HG02970 (cell line): Measurements from ENCODE around the gene UBXN6.
A peak's percentile ranks its signal among the peaks of the same experiment; 100 is the strongest.

ENCODE experiments used
- ATAC-seq: cut with Tn5 transposase; IDR thresholded peaks from one replicate; pipeline ENCODE4 v1.9.1; 2021; ENCODE audit warnings: mild to moderate bottlenecking, moderate library complexity, moderate number of reproducible peaks; ENCODE audit not compliant: unreplicated experiment, low FRiP score

Gene UBXN6, protein sequence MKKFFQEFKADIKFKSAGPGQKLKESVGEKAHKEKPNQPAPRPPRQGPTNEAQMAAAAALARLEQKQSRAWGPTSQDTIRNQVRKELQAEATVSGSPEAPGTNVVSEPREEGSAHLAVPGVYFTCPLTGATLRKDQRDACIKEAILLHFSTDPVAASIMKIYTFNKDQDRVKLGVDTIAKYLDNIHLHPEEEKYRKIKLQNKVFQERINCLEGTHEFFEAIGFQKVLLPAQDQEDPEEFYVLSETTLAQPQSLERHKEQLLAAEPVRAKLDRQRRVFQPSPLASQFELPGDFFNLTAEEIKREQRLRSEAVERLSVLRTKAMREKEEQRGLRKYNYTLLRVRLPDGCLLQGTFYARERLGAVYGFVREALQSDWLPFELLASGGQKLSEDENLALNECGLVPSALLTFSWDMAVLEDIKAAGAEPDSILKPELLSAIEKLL

DNA sequence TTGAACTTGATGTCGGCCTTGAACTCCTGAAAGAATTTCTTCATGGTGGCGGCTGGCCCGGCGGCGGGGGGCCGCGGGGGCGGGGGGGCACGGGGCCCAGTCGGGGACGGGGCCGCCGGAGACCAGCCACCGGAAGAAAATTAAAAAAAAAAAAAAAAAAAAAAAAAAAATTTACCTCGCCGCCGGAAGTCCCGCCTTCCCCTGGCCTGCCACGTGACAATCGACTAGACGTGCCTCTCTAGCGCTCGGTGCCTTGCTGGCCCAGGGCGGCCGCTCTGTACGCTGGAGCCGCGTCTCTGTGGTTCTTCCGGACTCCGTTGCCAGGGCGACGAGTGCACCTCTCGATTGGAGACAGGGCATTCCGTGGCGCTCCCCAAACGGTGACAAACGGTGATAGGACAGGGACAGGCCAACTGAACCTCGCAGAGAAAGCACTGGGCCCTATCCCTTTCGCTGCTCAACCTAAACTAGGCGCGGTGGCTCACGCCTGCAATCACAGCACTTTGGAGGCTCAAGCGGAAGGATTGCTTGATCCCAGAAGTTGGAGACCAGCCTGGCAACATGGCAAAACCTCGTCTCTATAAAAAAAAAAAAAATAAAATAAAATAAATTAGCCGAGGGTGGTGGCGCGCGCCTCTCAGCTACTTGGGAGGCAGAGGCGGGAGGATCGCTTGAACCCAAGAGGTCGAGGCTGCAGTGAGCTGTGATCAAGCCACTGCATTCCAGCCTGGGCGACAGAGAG is at the start of gene UBXN6:
TSS of gene UBXN6 (minus strand) at position 141 of the 742 bp plus-strand sequence. CDS start at position 44, 97 bp downstream.
- peak; percentile 93 for ATAC-seq

GRCh38 chr19:4507150-4507452 is 49.5 kb upstream of the UBXN6 start:
- ATAC-seq = no peak

DNA sequence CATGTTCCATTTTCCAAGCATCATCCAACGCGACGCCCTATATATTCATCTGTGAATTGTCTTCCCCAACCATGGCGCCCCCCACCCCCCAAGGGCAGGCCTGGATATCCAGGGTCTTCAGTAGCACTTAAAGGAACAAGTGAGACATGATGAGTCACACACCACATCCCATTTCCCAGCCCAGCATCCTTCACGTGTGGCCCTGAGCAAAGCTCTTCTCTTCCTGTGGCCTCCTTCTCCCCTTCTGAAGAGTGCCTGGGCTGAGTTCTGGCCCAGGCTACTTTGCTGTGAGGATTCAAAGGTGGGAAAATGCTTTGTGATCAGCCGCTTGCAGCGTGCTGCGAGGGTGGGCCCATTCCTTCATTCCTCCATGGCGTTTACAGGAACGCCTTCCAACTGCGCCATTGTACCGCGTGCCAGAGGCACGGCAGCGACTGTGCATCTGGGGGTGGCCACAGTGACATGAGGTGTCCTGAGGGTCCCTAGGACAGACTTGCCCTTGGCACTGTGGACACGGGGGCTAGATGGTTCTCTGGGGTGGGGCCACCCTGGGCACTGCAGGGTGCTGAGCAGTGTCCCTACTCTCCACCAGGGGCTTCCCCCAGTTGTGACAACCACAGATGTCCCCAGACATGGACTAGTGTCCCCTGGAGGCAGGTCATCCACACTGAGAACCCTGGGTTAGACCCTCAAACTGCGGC is 49.0 kb upstream of the UBXN6 start:
- ATAC-seq = no peak

- no peak for ATAC-seq
These were observed 48.2 kb upstream of the UBXN6 start for GRCh38 chr19:4505570-4506448.

- no peak for ATAC-seq
These were observed 47.4 kb upstream of the UBXN6 start for GRCh38 chr19:4504891-4505569.

GRCh38 chr19:4504297-4504701 is 46.7 kb upstream of the UBXN6 start:
- ATAC-seq = no peak

DNA sequence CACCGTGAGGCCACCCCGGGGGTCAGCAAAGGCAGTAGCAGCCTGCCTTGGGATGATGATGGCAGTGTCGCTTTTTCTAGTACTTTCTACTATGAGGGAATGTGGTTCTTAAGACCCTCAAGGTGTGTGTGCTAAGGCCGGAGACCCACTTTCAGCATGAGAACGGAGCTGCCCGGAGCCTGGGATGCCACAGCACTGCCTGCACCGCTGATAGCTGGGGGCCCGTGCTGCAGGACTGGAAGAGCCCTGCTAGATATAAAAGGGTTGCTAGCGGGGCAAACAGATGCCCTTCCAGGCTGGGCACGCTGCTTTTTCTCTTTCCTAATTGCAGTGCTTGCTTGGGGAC is 46.2 kb upstream of the UBXN6 start:
- no peak for ATAC-seq

- ATAC-seq = no peak
These were observed 45.7 kb upstream of the UBXN6 start for GRCh38 chr19:4503132-4503824.

- no peak for ATAC-seq
These were observed 44.9 kb upstream of the UBXN6 start for GRCh38 chr19:4502282-4503131.

- ATAC-seq = no peak
These were observed 44.1 kb upstream of the UBXN6 start for GRCh38 chr19:4501691-4502090.

DNA sequence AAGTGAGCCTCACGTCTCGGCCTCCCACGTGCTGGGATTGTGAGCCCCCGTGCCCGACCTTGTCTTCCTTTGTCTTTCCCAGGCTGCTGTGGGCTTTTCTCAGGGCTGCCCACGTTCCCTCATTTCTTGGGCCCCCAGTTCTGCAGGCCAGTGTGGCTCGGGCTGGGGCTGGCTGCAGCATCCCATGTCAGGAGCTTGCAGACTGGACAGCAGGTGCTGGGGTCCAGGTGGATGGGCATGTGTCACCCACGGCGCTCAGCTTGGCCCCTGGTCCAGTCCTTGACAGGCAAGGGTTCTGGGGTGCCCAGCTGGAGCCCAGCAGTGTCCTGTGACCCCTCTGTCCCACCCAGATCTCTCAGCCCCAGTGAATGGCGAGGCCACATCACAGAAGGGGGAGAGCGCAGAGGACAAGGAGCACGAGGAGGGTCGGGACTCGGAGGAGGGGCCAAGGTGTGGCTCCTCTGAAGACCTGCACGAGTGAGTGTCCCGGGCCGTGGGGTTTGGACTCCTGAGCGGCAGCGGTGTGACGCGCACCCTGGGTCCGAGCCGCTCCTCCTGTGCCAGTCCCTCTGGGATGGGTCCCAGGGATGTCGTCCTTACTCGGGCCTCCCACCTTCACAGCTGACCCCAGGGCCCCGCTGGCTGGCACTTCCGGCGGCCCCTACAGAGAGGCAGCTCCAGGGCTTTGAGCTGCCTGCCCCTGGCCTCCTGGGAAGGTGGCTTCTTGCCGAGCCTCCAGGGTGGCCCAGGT is 43.4 kb upstream of the UBXN6 start:
- ATAC-seq = no peak

DNA sequence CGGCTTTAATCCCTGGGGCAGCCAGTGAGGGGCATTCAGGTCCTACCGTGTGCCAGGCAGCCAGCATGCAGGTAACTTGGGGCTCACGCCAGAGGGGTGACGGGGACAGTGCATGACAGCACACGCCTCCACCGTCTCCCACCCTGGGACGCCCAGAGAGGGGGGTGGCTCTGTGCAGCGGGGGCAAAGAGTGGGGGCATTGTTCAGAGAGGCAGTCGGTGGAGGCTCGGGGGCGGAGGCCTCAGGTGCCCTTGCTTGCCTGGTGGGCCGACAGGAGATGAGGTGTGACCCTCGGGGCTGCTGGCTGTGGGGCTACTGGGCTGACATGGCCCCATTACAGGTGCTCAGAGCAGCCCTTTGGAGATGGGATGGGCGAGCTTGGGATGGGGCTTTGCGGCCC is 42.3 kb upstream of the UBXN6 start:
- no peak for ATAC-seq

DNA sequence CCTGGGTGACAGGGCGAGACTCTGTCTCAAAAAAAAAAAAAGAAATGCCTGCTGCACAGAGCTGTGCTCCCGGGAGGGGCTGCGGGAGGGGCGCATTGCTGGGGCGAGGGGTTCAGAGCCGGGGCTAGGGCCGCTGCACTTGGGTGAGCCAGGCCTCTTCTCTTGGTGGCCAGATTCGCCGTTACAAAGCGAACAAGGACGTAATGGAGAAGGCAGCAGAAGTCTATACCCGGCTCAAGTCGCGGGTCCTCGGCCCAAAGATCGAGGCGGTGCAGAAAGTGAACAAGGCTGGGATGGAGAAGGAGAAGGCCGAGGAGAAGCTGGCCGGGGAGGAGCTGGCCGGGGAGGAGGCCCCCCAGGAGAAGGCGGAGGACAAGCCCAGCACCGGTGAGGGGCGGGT is 41.7 kb upstream of the UBXN6 start:
- no peak for ATAC-seq

DNA sequence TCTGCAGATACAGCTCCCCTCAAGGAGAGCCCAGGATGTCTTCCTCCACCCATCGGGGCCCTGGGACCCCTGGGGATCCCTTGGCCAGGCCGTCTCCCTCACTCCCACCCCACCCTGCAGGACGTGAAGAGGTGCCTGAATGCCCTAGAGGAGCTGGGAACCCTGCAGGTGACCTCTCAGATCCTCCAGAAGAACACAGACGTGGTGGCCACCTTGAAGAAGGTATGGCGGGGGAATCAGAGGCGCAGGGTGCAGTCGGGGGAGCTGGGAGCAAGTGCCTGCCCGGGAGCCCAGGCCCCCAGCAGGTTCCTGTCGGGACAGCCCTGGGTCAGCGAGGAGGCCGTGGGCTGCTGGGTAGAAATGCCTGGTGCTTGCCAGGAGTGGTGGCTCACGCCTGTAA is 41.1 kb upstream of the UBXN6 start:
- no peak for ATAC-seq

DNA sequence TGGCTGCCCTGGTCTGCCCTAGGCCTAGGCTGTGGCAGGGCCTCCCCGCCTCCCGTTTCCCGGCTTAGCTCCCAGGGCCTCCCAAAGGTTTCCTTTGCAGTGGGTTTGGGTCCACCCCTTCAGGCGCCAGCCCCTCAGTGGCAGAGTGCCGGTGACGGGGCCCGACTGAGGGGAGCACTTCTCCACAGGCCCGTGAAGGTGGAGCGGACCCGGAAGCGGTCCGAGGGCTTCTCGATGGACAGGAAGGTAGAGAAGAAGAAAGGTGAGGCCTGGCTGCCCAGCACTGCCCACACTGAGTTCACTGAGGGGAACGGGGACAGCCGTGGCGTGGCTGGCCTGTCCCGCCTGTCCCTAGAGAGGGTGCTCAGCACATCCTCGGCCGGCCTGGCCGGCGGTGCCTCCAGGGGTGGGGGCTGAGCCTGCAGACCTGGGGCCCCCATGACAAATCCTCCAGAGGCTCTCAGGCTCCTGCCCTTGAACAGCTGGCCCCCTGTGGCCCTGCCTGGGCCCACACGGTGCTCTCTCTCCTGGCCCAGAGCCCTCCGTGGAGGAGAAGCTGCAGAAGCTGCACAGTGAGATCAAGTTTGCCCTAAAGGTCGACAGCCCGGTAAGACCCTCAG is 40.3 kb upstream of the UBXN6 start:
- no peak for ATAC-seq

- no peak for ATAC-seq
These were observed 38.7 kb upstream of the UBXN6 start for GRCh38 chr19:4496304-4496703.

DNA sequence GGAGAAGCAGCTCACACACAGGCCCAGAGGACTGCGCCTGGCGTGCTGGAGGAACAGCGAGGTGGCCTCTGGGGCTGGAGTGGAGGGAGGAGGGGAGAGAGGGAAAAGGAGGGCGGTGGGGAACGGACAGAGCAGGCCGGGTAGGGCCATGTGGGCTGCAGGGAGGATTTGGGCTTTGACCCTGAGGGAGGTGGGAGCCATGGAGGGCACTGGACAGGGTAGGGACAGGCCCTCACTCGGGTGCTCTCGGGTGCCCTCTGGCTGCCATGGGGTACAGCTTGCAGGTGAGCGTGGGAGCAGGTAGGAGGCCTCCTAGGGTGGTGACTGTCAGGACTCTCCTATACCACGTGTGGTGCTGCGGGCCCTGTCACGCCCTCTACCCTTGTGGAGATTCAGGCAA is 37.9 kb upstream of the UBXN6 start:
- ATAC-seq = no peak
